ENCODE results near the gene TENT4A.

Gene TENT4A

GRCh38 chr5:6712142-6712576 is 1.1 kb upstream of the TENT4A start:
- TF ChIP-seq CTCF (conservative IDR thresholded peaks at IDR 0.05): peak; percentile 25; the same call in 1 of the 2 replicates
- TF ChIP-seq ZFX (IDR thresholded peaks at IDR 0.05): no peak
- H3K27ac ChIP-seq: peak overlapping the region; percentile 95

GRCh38 chr5:6712577-6713273 is 507 bp upstream of the TENT4A start:
- H3K27ac ChIP-seq: peak overlapping the region; percentile 95
- TF ChIP-seq CTCF (conservative IDR thresholded peaks at IDR 0.05) (peak; percentile 16), ZFX (IDR thresholded peaks at IDR 0.05) (peak; percentile 18; the same call in 1 of the 2 replicates)

GRCh38 chr5:6714226-6715041 is 1.2 kb downstream of the TENT4A start:
- peak overlapping the region; percentile 95 for H3K27ac ChIP-seq
- TF ChIP-seq CTCF (conservative IDR thresholded peaks at IDR 0.05) (no peak), ZFX (IDR thresholded peaks at IDR 0.05) (peak; percentile 88)

GRCh38 chr5:6715271-6715670 is 2.0 kb downstream of the TENT4A start:
- TF ChIP-seq ZFX (IDR thresholded peaks at IDR 0.05) (no peak), CTCF (conservative IDR thresholded peaks at IDR 0.05) (no peak)
- H3K27ac ChIP-seq: no peak overlapping the region

GRCh38 chr5:6715758-6716628 is 2.8 kb downstream of the TENT4A start:
- no peak for TF ChIP-seq ZFX (IDR thresholded peaks at IDR 0.05)
- TF ChIP-seq CTCF (conservative IDR thresholded peaks at IDR 0.05): no peak
- H3K27ac ChIP-seq: no peak overlapping the region

GRCh38 chr5:6716629-6717149 is 3.5 kb downstream of the TENT4A start:
- TF ChIP-seq ZFX (IDR thresholded peaks at IDR 0.05) (no peak), CTCF (conservative IDR thresholded peaks at IDR 0.05) (no peak)
- H3K27ac ChIP-seq: no peak overlapping the region

Measured in C4-2B (cell line).